ENCODE results near the gene NAT16.

DNA sequence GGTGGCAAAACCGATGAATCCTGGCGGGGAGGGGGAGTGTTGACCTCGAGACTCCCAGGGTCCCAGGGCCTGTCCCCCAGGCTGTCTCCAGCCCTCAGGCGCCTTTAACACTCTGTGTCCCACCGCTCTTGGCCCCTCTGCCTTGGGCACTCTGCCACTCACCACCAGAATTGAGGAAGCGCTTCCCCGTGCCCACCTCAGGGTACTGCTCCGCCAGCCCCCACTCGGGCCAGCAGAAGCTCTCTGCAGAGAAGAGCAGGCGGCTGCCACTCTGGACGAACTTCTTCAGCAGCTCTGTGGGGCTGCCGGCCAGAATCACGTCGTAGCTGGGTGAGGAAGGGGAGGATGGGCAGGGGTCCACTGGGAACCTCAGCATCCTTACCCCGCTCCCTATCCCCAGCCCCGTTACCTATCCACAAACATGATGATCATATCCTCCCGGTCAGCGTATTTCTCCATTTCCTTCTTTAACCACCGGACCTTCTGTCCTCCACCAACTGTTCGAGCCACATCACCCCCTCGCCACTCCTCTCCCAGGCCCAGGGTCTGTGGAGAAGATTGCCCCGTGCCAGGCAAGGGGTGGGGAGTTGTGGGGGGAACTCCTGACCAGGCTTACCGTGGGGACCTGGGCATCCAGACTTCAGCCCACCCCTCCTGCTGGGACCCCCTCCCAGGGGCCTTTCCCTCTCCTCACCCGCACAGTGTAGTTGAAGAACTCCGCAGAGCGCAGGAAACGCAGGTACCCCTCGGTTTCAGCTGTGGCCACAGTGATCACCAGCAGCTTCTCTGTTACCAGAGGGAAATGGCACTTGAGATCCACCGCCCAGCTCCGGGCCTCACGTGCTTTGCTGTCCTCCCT, 36.1 kb upstream of the NAT16 start:
- TF ChIP-seq, protein P1, sequence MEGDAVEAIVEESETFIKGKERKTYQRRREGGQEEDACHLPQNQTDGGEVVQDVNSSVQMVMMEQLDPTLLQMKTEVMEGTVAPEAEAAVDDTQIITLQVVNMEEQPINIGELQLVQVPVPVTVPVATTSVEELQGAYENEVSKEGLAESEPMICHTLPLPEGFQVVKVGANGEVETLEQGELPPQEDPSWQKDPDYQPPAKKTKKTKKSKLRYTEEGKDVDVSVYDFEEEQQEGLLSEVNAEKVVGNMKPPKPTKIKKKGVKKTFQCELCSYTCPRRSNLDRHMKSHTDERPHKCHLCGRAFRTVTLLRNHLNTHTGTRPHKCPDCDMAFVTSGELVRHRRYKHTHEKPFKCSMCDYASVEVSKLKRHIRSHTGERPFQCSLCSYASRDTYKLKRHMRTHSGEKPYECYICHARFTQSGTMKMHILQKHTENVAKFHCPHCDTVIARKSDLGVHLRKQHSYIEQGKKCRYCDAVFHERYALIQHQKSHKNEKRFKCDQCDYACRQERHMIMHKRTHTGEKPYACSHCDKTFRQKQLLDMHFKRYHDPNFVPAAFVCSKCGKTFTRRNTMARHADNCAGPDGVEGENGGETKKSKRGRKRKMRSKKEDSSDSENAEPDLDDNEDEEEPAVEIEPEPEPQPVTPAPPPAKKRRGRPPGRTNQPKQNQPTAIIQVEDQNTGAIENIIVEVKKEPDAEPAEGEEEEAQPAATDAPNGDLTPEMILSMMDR (IDR thresholded peaks at IDR 0.05; ENCODE audit: control extremely low read depth in 1 of 3, insufficient read depth in 1 of 3, low read depth in 1 of 3, low read length in 3 of 3), result no peak
- no peak for TF ChIP-seq RFX5 (IDR thresholded peaks at IDR 0.05; ENCODE audit: borderline replicate concordance, low read depth, low read length)
- TF ChIP-seq SIN3A (conservative IDR thresholded peaks at IDR 0.05 in 1 of 2, IDR thresholded peaks at IDR 0.05 in 1 of 2; ENCODE audit: low read depth in 1 of 2, low read length in 2 of 2), result no peak
- no peak for TF ChIP-seq CEBPB (IDR thresholded peaks at IDR 0.05; ENCODE audit: low read depth, low read length)
- TF ChIP-seq, protein P2, sequence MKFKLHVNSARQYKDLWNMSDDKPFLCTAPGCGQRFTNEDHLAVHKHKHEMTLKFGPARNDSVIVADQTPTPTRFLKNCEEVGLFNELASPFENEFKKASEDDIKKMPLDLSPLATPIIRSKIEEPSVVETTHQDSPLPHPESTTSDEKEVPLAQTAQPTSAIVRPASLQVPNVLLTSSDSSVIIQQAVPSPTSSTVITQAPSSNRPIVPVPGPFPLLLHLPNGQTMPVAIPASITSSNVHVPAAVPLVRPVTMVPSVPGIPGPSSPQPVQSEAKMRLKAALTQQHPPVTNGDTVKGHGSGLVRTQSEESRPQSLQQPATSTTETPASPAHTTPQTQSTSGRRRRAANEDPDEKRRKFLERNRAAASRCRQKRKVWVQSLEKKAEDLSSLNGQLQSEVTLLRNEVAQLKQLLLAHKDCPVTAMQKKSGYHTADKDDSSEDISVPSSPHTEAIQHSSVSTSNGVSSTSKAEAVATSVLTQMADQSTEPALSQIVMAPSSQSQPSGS (IDR thresholded peaks at IDR 0.05; ENCODE audit: low read length), result no peak

Measured in H1 (cell line).